GM19324 (cell line): ENCODE results near the gene TMIGD3.

Experiments used
- ATAC-seq: cut with Tn5 transposase; IDR thresholded peaks from one replicate; pipeline ENCODE4 v1.9.1; 2021; ENCODE audit warnings: mild to moderate bottlenecking, moderate library complexity; ENCODE audit not compliant: unreplicated experiment, low FRiP score

The TMIGD3 gene

GRCh38 chr1:111509997-111510375 is 6.6 kb upstream of the TMIGD3 start:
- ATAC-seq, result no peak

- peak; percentile 55 for ATAC-seq
These were observed 4.2 kb upstream of the TMIGD3 start for GRCh38 chr1:111507411-111508201.

- no peak for ATAC-seq
These were observed 3.1 kb upstream of the TMIGD3 start for GRCh38 chr1:111506561-111506960.

- peak; percentile 58 for ATAC-seq
These were observed 2.2 kb upstream of the TMIGD3 start for GRCh38 chr1:111505641-111506119.

GRCh38 chr1:111504097-111504496 is 664 bp upstream of the TMIGD3 start:
- ATAC-seq, result no peak

GRCh38 chr1:111501645-111502044 is 1.8 kb downstream of the TMIGD3 start:
- ATAC-seq, result no peak

GRCh38 chr1:111499026-111499785 is 4.2 kb downstream of the TMIGD3 start:
- ATAC-seq, result no peak

- no peak for ATAC-seq
These were observed 5.8 kb downstream of the TMIGD3 start for GRCh38 chr1:111497592-111497991.

GRCh38 chr1:111496398-111496797 is 7.0 kb downstream of the TMIGD3 start:
- no peak for ATAC-seq

GRCh38 chr1:111491070-111491469 is 12.4 kb downstream of the TMIGD3 start:
- ATAC-seq, result no peak

- ATAC-seq, result no peak
These were observed 13.2 kb downstream of the TMIGD3 start for GRCh38 chr1:111490220-111490619.

- ATAC-seq, result no peak
These were observed 13.8 kb downstream of the TMIGD3 start for GRCh38 chr1:111489604-111490003.

GRCh38 chr1:111488669-111489068 is 14.8 kb downstream of the TMIGD3 start:
- ATAC-seq, result no peak

GRCh38 chr1:111487133-111487532 is 16.3 kb downstream of the TMIGD3 start:
- no peak for ATAC-seq

GRCh38 chr1:111486431-111486830 is 17.0 kb downstream of the TMIGD3 start:
- no peak for ATAC-seq

- ATAC-seq, result no peak
These were observed 18.9 kb downstream of the TMIGD3 start for GRCh38 chr1:111484391-111485026.

- ATAC-seq, result no peak
These were observed 19.6 kb downstream of the TMIGD3 start for GRCh38 chr1:111483876-111484275.

- ATAC-seq, result no peak
These were observed 20.3 kb downstream of the TMIGD3 start for GRCh38 chr1:111483166-111483565.

GRCh38 chr1:111481387-111482221 is 21.8 kb downstream of the TMIGD3 start:
- ATAC-seq, result no peak

- no peak for ATAC-seq
These were observed 22.8 kb downstream of the TMIGD3 start for GRCh38 chr1:111480674-111481073.
